Fibroblast of lung (primary cell): ENCODE results near the gene APBA2. TPM values are rescaled to one million over a fixed set of nuclear protein-coding genes. Genes with fewer than 3 reads are reported as not detected.

Experiments
- DNase-seq, 2 donors: peaks; one replicate each; pipeline versions ENCODE4 v3.0.0 to v3.0.0-alpha.2; 2010; ENCODE audit warnings: low read depth in 2 of 2
- H2AFZ ChIP-seq: 2 replicates; pipeline ENCODE4 v1.5.1; 2012; ENCODE audit warnings: low read length, control low read depth, inconsistent platforms
- H3K27ac ChIP-seq: 2 replicates; pipeline ENCODE4 v1.5.1; 2011; ENCODE audit warnings: low read length, control low read depth; ENCODE audit not compliant: insufficient read depth
- H3K27me3 ChIP-seq: 2 replicates; pipeline ENCODE4 v1.5.1; 2011; ENCODE audit warnings: mild to moderate bottlenecking, low read length; ENCODE audit not compliant: control insufficient read depth, insufficient read depth
- H3K36me3 ChIP-seq: 2 replicates; pipeline ENCODE4 v1.5.1; 2011; ENCODE audit warnings: low read length; ENCODE audit not compliant: control insufficient read depth, insufficient read depth
- H3K4me1 ChIP-seq: 2 replicates; pipeline ENCODE4 v1.5.1; 2011; ENCODE audit warnings: low read length; ENCODE audit not compliant: control insufficient read depth, insufficient read depth; ENCODE audit errors: extremely low read depth
- H3K4me2 ChIP-seq: 2 replicates; pipeline ENCODE4 v1.5.1; 2011; ENCODE audit warnings: low read length, control low read depth; ENCODE audit not compliant: insufficient read depth; ENCODE audit errors: extremely low read depth
- H3K4me3 ChIP-seq, 4 experiments: fragments of 200-600 bp in 1 of 4; sonication (generic) in 1 of 4; replicated peaks in 1 of 4; 2 replicates each; pipeline ENCODE4 v1.5.1; 2011 to 2016; ENCODE audit warnings: low read length in 4 of 4, low read depth in 3 of 4, mild to moderate bottlenecking in 3 of 4, control low read depth in 2 of 4, inconsistent platforms in 1 of 4, mixed read lengths in 1 of 4; ENCODE audit not compliant: insufficient read depth in 1 of 4; ENCODE audit errors: control extremely low read depth in 1 of 4
- H3K79me2 ChIP-seq: 2 replicates; pipeline ENCODE4 v1.5.1; 2012; ENCODE audit warnings: mild to moderate bottlenecking, low read length, inconsistent platforms; ENCODE audit not compliant: control insufficient read depth, insufficient read depth
- H3K9ac ChIP-seq: 2 replicates; pipeline ENCODE4 v1.5.1; 2011; ENCODE audit warnings: mild to moderate bottlenecking, low read length, control low read depth; ENCODE audit not compliant: insufficient read depth
- H3K9me3 ChIP-seq: 2 replicates; pipeline ENCODE4 v1.5.1; 2012; ENCODE audit warnings: low read depth, low read length; ENCODE audit not compliant: control insufficient read depth, insufficient read depth
- H4K20me1 ChIP-seq: 2 replicates; pipeline ENCODE4 v1.5.1; 2011; ENCODE audit warnings: low read length; ENCODE audit not compliant: control insufficient read depth, insufficient read depth; ENCODE audit errors: extremely low read depth
- CTCF ChIP-seq, 2 donors: IDR thresholded peaks in 1 of 2; conservative IDR thresholded peaks in 1 of 2; 1 replicate in 1 of 2; 2 replicates in 1 of 2; pipeline ENCODE4 v1.5.1; 2011 to 2012; ENCODE audit warnings: low read length in 2 of 2, control low read depth in 1 of 2, inconsistent platforms in 1 of 2, low read depth in 1 of 2, mild to moderate bottlenecking in 1 of 2
- EZH2 ChIP-seq: IDR thresholded peaks from 2 replicates; pipeline ENCODE4 v1.5.1; 2012; ENCODE audit warnings: low read length, control low read depth, mild to moderate bottlenecking; ENCODE audit errors: missing control alignments
- polyA plus RNA-seq, 2 donors: library from polyadenylated mRNA; depleted of rRNA in 1 of 2; stranded (reverse) in 1 of 2; unstranded in 1 of 2; fragments of >200 nt; gene quantifications; 2 replicates each; pipeline ENCODE4 v1.2.1, GENCODE V29; 2011 to 2012; ENCODE audit warnings: missing spikeins in 1 of 2
- total RNA-seq: library from RNA; depleted of rRNA; stranded (reverse); fragments of >200 nt; gene quantifications from 2 replicates; pipeline ENCODE4 v1.2.1, GENCODE V29; 2014

Gene APBA2
- total and polyA plus RNA-seq, 2 donors (not counting 1 experiment from before 2014, with no cell fraction given): 9.5 to 20.3 TPM

DNA sequence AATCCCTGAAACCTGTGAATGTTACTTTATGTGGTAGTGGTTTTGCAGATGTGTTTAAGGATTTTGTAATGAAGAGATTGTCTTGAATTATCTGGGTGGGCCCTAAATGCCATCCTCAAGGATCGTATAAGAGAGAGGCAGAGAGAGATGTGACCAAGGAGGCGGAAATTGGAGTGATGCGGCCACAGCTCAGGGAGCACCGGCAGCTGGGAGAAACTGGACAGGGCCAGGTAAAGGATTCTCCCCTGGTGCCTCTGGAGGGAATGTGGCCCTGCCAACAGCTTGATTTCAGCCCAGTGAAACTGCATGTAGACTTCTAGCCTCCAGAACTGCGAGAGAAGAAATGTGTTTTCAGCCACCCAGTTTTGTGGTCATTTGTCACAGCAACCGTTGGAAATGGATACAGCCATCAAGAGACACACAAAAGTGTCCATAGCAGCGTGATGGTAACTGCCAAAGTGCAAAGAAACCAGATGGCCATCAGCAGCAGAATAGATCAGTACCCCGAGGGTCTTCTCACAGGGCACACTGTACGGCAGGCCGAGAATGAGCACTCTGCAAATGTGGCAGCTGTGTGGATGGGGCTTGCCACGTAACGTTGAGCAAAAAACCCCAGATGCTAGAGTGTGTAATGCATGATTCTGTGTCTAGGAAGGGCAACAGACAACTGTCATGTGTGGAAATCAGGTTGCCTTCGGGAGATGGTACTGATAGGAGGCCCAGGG is 12.2 kb downstream of the APBA2 start:
- Histone ChIP-seq H3K4me3 (no peak overlapping the region), H4K20me1 (no peaks in the 10 kb centered on the region), H3K9ac (no peak overlapping the region), H3K27ac (no peak overlapping the region), H3K36me3 (no peaks in the 10 kb centered on the region), H3K9me3 (no peaks in the 10 kb centered on the region), H3K4me1 (peaks cover 2% of the 10 kb centered on the region), H3K27me3 (no peaks in the 10 kb centered on the region), H3K4me2 (no peak overlapping the region), H2AFZ (no peak overlapping the region), H3K79me2 (no peaks in the 10 kb centered on the region)
- TF ChIP-seq EZH2: no peak
- no peak for TF ChIP-seq CTCF (conservative IDR thresholded peaks at IDR 0.05 in 1 of 2, IDR thresholded peaks at IDR 0.05 in 1 of 2; ENCODE audit: low read depth in 1 of 2, low read length in 2 of 2)
- no peak for DNase-seq

DNA sequence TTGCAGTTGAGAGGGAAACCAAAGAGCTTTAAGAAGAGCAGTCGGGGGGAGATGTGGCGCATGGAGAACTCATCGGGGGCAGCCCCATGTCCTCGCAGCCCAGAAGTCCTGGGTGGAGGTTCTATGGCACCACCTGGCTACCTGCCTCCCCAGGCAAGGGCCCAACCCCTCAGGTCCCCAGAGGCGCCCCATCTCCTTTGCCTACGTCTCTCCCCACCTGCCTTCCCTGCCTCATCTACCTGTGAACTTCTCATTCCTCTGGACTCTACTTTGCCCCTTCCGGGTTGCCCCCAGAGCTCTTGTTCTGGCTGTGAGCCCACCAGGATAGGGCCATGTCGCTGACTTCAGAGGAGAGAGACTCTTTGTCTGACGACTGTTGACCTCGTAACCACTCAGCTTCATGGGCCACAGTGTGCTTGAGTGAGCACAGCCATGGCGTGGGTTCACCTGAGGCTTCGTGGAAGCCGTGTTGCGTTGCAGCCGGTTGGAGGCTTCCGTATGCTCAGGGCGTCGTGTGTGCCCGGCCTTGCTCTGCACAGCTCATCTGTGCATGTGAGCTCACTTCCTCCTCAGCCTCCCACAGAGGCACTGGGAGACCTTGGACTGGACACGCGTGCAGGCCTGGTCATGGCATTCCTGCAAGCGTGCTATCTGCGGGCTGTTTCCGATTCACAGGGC is 13.4 kb downstream of the APBA2 start:
- H3K9me3 ChIP-seq: no peaks in the 10 kb centered on the region
- H3K27me3 ChIP-seq: no peaks in the 10 kb centered on the region
- no peak overlapping the region for H3K27ac ChIP-seq
- H3K4me1 ChIP-seq: peaks cover 2% of the 10 kb centered on the region
- TF ChIP-seq CTCF (conservative IDR thresholded peaks at IDR 0.05 in 1 of 2, IDR thresholded peaks at IDR 0.05 in 1 of 2; ENCODE audit: low read depth in 1 of 2, low read length in 2 of 2) (no peak), EZH2 (no peak)
- H2AFZ ChIP-seq: no peak overlapping the region
- no peak for DNase-seq
- H3K79me2 ChIP-seq: no peaks in the 10 kb centered on the region
- no peaks in the 10 kb centered on the region for H3K36me3 ChIP-seq
- no peak overlapping the region for H3K9ac ChIP-seq
- H3K4me3 ChIP-seq: no peak overlapping the region
- no peak overlapping the region for H3K4me2 ChIP-seq
- H4K20me1 ChIP-seq: no peaks in the 10 kb centered on the region

GRCh38 chr15:28900041-28900891 is 14.5 kb downstream of the APBA2 start:
- TF ChIP-seq CTCF (conservative IDR thresholded peaks at IDR 0.05 in 1 of 2, IDR thresholded peaks at IDR 0.05 in 1 of 2; ENCODE audit: low read depth in 1 of 2, low read length in 2 of 2): no peak
- TF ChIP-seq EZH2: no peak
- Histone ChIP-seq H3K36me3 (no peaks in the 10 kb centered on the region), H3K9ac (no peak overlapping the region), H3K27me3 (no peaks in the 10 kb centered on the region), H3K9me3 (no peaks in the 10 kb centered on the region), H3K4me1 (peaks cover 2% of the 10 kb centered on the region), H4K20me1 (no peaks in the 10 kb centered on the region), H3K79me2 (no peaks in the 10 kb centered on the region), H2AFZ (no peak overlapping the region), H3K27ac (no peak overlapping the region), H3K4me2 (no peak overlapping the region), H3K4me3 (no peak overlapping the region)
- DNase-seq: no peak
